IMR-90 (cell line): ENCODE measurements around the gene RAB8A. TPM values are rescaled to one million over a fixed set of nuclear protein-coding genes. Genes with fewer than 3 reads are reported as not detected.

Source experiments
- ATAC-seq: fragments of 200-7000 bp; cut with Tn5 transposase; 2 replicates; pipeline ENCODE4 v1.9.1; 2020; ENCODE audit warnings: low read depth, mild to moderate bottlenecking, moderate library complexity
- BruUV-seq: library from RNA; stranded (reverse); fragments of 400-500 nt; replicated peaks from 2 replicates; lab custom pipeline; 2021; lab: Mats Ljungman, UMichigan
- CTCF ChIA-PET: fragments of 300-600 bp; formaldehyde crosslinking; extraction: SDS; loops from one replicate; lab custom pipeline; 2021; ENCODE audit warnings: antibody characterized with exemption; lab: Yijun Ruan, JAX
- POLR2A ChIA-PET: fragments of 300-600 bp; sonication (Branson Sonifier 250); formaldehyde crosslinking; loops from one replicate; lab custom pipeline; 2022; ENCODE audit warnings: antibody characterized with exemption; ENCODE audit not compliant: unreplicated experiment; lab: Charles Lee
- DNase-seq: peaks from one replicate; pipeline ENCODE4 v3.0.0; 2013
- H2AFZ ChIP-seq: replicated peaks from 2 replicates; pipeline ENCODE3; 2013; ENCODE audit warnings: low read length, mild to moderate bottlenecking; ENCODE audit not compliant: poor library complexity
- H2AK5ac ChIP-seq: 2 replicates; pipeline ENCODE4 v1.6.1; 2013; ENCODE audit warnings: low read depth, low read length, inconsistent platforms
- H2AK9ac ChIP-seq: replicated peaks from 2 replicates; pipeline ENCODE3; 2013; ENCODE audit warnings: mild to moderate bottlenecking, low read depth, low read length, moderate library complexity; ENCODE audit not compliant: poor library complexity
- H2BK120ac ChIP-seq: 2 replicates; pipeline ENCODE4 v1.6.1; 2013; ENCODE audit warnings: low read depth, low read length, inconsistent platforms
- H2BK15ac ChIP-seq: 3 replicates; pipeline ENCODE4 v1.6.1; 2013; ENCODE audit warnings: low read depth, low read length, inconsistent platforms
- H2BK20ac ChIP-seq: 2 replicates; pipeline ENCODE4 v1.6.1; 2013; ENCODE audit warnings: low read depth, mild to moderate bottlenecking, inconsistent platforms, low read length, moderate library complexity
- H2BK5ac ChIP-seq: 2 replicates; pipeline ENCODE4 v1.6.1; 2013; ENCODE audit warnings: mild to moderate bottlenecking, low read depth, low read length, inconsistent platforms; ENCODE audit not compliant: poor library complexity, severe bottlenecking
- H3K14ac ChIP-seq: replicated peaks from 2 replicates; pipeline ENCODE4 v1.6.1; 2013; ENCODE audit warnings: low read depth, low read length, inconsistent platforms
- H3K18ac ChIP-seq: 2 replicates; pipeline ENCODE4 v1.6.1; 2013; ENCODE audit warnings: low read depth, low read length, control low read depth
- H3K23ac ChIP-seq: 2 replicates; pipeline ENCODE4 v1.6.1; 2013; ENCODE audit warnings: low read depth, low read length, inconsistent platforms
- H3K27ac ChIP-seq: 2 replicates; pipeline ENCODE4 v1.5.1; 2013; ENCODE audit warnings: mild to moderate bottlenecking, control low read depth, low read length; ENCODE audit not compliant: insufficient read depth
- H3K27me3 ChIP-seq: 2 replicates; pipeline ENCODE4 v1.6.1; 2013; ENCODE audit warnings: low read length; ENCODE audit not compliant: control insufficient read depth, insufficient read depth
- H3K36me3 ChIP-seq: 2 replicates; pipeline ENCODE4 v1.6.1; 2013; ENCODE audit warnings: low read length, mixed read lengths; ENCODE audit not compliant: control insufficient read depth, insufficient read depth
- H3K4ac ChIP-seq: 2 replicates; pipeline ENCODE4 v1.6.1; 2013; ENCODE audit warnings: low read depth, low read length, inconsistent platforms
- H3K4me1 ChIP-seq: 2 replicates; pipeline ENCODE4 v1.6.1; 2013; ENCODE audit warnings: low read length, mixed read lengths; ENCODE audit not compliant: control insufficient read depth, insufficient read depth
- H3K4me2 ChIP-seq: 2 replicates; pipeline ENCODE4 v1.6.1; 2013; ENCODE audit warnings: low read depth, mild to moderate bottlenecking, control low read depth, low read length, moderate library complexity
- H3K4me3 ChIP-seq: 2 replicates; pipeline ENCODE4 v1.5.1; 2013; ENCODE audit warnings: low read depth, mild to moderate bottlenecking, control low read depth, low read length, moderate library complexity; ENCODE audit not compliant: insufficient read depth
- H3K56ac ChIP-seq: 2 replicates; pipeline ENCODE4 v1.6.1; 2013; ENCODE audit warnings: low read length, inconsistent platforms; ENCODE audit not compliant: insufficient read depth; ENCODE audit errors: extremely low read depth
- H3K79me1 ChIP-seq, 2 experiments: 2 replicates each; pipeline ENCODE4 v1.6.1; 2013; ENCODE audit warnings: low read length in 2 of 2, inconsistent platforms in 1 of 2, low read depth in 1 of 2
- H3K9ac ChIP-seq: 2 replicates; pipeline ENCODE4 v1.6.1; 2013; ENCODE audit warnings: low read depth, low read length, control low read depth
- H3K9me1 ChIP-seq: 2 replicates; pipeline ENCODE4 v1.6.1; 2013; ENCODE audit warnings: low read length, inconsistent platforms; ENCODE audit not compliant: insufficient read depth
- H3K9me3 ChIP-seq: 2 replicates; pipeline ENCODE4 v1.6.1; 2013; ENCODE audit warnings: low read length; ENCODE audit not compliant: control insufficient read depth, insufficient read depth
- H4K20me1 ChIP-seq: 2 replicates; pipeline ENCODE4 v1.6.1; 2013; ENCODE audit warnings: low read length, inconsistent platforms; ENCODE audit not compliant: insufficient read depth
- H4K5ac ChIP-seq: 2 replicates; pipeline ENCODE4 v1.6.1; 2013; ENCODE audit warnings: mild to moderate bottlenecking, low read depth, low read length, control low read depth
- H4K8ac ChIP-seq, 2 experiments: 2 replicates each; pipeline ENCODE4 v1.6.1; 2013; ENCODE audit warnings: low read depth in 2 of 2, low read length in 2 of 2, control low read depth in 1 of 2, inconsistent platforms in 1 of 2
- H4K91ac ChIP-seq: 2 replicates; pipeline ENCODE4 v1.6.1; 2013; ENCODE audit warnings: low read depth, low read length, inconsistent platforms; ENCODE audit not compliant: insufficient read depth
- RAD21 ChIP-seq: IDR thresholded peaks from 2 replicates; pipeline ENCODE4 v1.6.1; 2012; ENCODE audit warnings: low read length, improper control_type of control experiment
- WGBS, 2 experiments: methylation state at CpG; one replicate each; pipeline versions ENCODE4 v1.1.5 to v1.1.7; 2013; ENCODE audit warnings: missing lambda C conversion rate in 2 of 2; ENCODE audit not compliant: insufficient read length in 1 of 2; ENCODE audit errors: extremely low coverage in 2 of 2; 5-methylcytosine and 5-hydroxymethylcytosine counted together
- dilution Hi-C: fragments of 300-500 bp; cut with HindIII; formaldehyde crosslinking; loops from one replicate; pipeline ENCODE4 v1.14.3; 2018; ENCODE audit warnings: low sequenced_read_pairs; ENCODE audit not compliant: unreplicated experiment
- in situ Hi-C: fragments of 300-500 bp; cut with MboI; formaldehyde crosslinking; loops from 3 replicates; pipeline ENCODE4 v1.14.3; 2019; ENCODE audit warnings: low sequenced_read_pairs, inconsistent platforms, mixed read lengths
- intact Hi-C: fragments of 100-400 bp; cut with micrococcal nuclease; formaldehyde crosslinking; loops from 2 replicates; pipeline ENCODE4 v1.10.0; 2022
- polyA plus RNA-seq, 3 experiments: library from polyadenylated mRNA; depleted of rRNA; stranded (reverse); fragments of >200 nt; gene quantifications; 2 replicates each; pipeline ENCODE4 v1.2.3, GENCODE V29; 2012; ENCODE audit warnings: low replicate concordance in 1 of 3
- total RNA-seq: library from RNA; depleted of rRNA; stranded (reverse); fragments of >200 nt; gene quantifications from 2 replicates; pipeline ENCODE4 v1.2.3, GENCODE V29; 2012

Gene RAB8A
- total and polyA plus RNA-seq, 2 of the 4 experiments (the other 2 are of a cell fraction): 64.5 to 135 TPM

- H3K23ac ChIP-seq: no peak overlapping the region
- H3K56ac ChIP-seq: no peak overlapping the region
- H3K9me1 ChIP-seq: 0 out of 2 replicates have a peak, but pooled peaks cover under 1% of the 10 kb centered on the region
- H3K9ac ChIP-seq: no peak overlapping the region
- H3K27me3 ChIP-seq: no peaks in the 10 kb centered on the region; the same call in 1 of the 2 replicates
- TF ChIP-seq RAD21: no peak
- H2AK9ac ChIP-seq: no peak overlapping the region
- H3K18ac ChIP-seq: no peak overlapping the region
- ATAC-seq (no peak), DNase-seq (no peak)
- H3K4me1 ChIP-seq: no peaks in the 10 kb centered on the region
- no peak overlapping the region for H3K27ac ChIP-seq
- no peak overlapping the region for H4K91ac ChIP-seq
- no peak overlapping the region for H3K4ac ChIP-seq
- H2BK20ac ChIP-seq: no peak overlapping the region
- CTCF ChIA-PET: no interaction called here
- no peak overlapping the region for H2BK120ac ChIP-seq
- no peak overlapping the region for H2BK15ac ChIP-seq
- no CpG with 5 or more reads among the region's 4 CpGs for WGBS, 2 experiments
- no peak overlapping the region for H3K14ac ChIP-seq
- H3K4me2 ChIP-seq: no peak overlapping the region
- no peaks in the 10 kb centered on the region for H3K9me3 ChIP-seq
- no peaks in the 10 kb centered on the region for H4K20me1 ChIP-seq
- H2BK5ac ChIP-seq: no peak overlapping the region
- POLR2A ChIA-PET: no interaction called here
- no peaks in the 10 kb centered on the region for H3K79me1 ChIP-seq
- in situ Hi-C loops: no loop called here
- H4K8ac ChIP-seq: no peak overlapping the region
- no peaks in the 10 kb centered on the region for H3K36me3 ChIP-seq
- dilution Hi-C loops: no loop called here
- no peak overlapping the region for H4K5ac ChIP-seq
- no TSS peak for BruUV-seq
- no peak overlapping the region for H3K4me3 ChIP-seq
- peak overlapping the region; percentile 63 for H2AFZ ChIP-seq
- H2AK5ac ChIP-seq: no peak overlapping the region
- intact Hi-C loops: no loop called here
These were observed 29.4 kb downstream of the RAB8A start for GRCh38 chr19:16141043-16141442.
